Activated CD8-positive, alpha-beta T cell treated with anti-CD3 and anti-CD28 coated beads for 36 hours (primary cell): ENCODE measurements around the gene ZSCAN31. TPM values are rescaled to one million over a fixed set of nuclear protein-coding genes. Genes with fewer than 3 reads are reported as not detected.

Experiments used
- ATAC-seq: fragments of 200-7000 bp; cut with Tn5 transposase; one replicate; pipeline ENCODE4 v1.10.0; 2021; ENCODE audit warnings: mild to moderate bottlenecking, moderate library complexity
- CTCF ChIA-PET: fragments of 350-600 bp; sonication (Branson Sonifier 250); formaldehyde crosslinking; loops from one replicate; lab custom pipeline; 2021; ENCODE audit warnings: antibody characterized with exemption; lab: Charles Lee
- POLR2A ChIA-PET: fragments of 350-600 bp; sonication (Branson Sonifier 250); formaldehyde crosslinking; loops from one replicate; lab custom pipeline; 2021; ENCODE audit warnings: antibody characterized with exemption; lab: Charles Lee
- DNase-seq: peaks from one replicate; pipeline ENCODE4 v3.0.0-alpha.2; 2020
- H3K27ac Mint-ChIP-seq: one replicate; pipeline ENCODE4 v1.8.0; 2021; ENCODE audit warnings: mild to moderate bottlenecking, mixed read lengths
- H3K27me3 Mint-ChIP-seq: one replicate; pipeline ENCODE4 v1.8.0; 2021; ENCODE audit warnings: mixed read lengths
- H3K36me3 Mint-ChIP-seq: one replicate; pipeline ENCODE4 v1.8.0; 2021; ENCODE audit warnings: low read depth, mixed read lengths
- H3K4me1 Mint-ChIP-seq: one replicate; pipeline ENCODE4 v1.8.0; 2021; ENCODE audit warnings: low read depth, mixed read lengths
- H3K4me3 Mint-ChIP-seq: one replicate; pipeline ENCODE4 v1.8.0; 2021; ENCODE audit warnings: mild to moderate bottlenecking, moderate library complexity, mixed read lengths
- H3K9me3 Mint-ChIP-seq: one replicate; pipeline ENCODE4 v1.8.0; 2021; ENCODE audit warnings: mixed read lengths
- CTCF ChIP-seq: fragments of 200-600 bp; IDR thresholded peaks from one replicate; pipeline ENCODE4 v1.8.0; 2022; ENCODE audit warnings: antibody characterized with exemption, mild to moderate bottlenecking
- intact Hi-C: fragments of 100-400 bp; cut with micrococcal nuclease; formaldehyde crosslinking; loops from one replicate; pipeline ENCODE4 v1.10.0; 2022
- total RNA-seq, 2 experiments: library from RNA; stranded (reverse); gene quantifications; one replicate each; pipeline ENCODE4 v1.2.3, GENCODE V29; 2021

ZSCAN31 gene
- total RNA-seq, 2 experiments from 2014 or later = 1.6 to 2.0 TPM

- Mint-ChIP-seq H3K27me3 (no peaks in the 10 kb centered on the region), H3K4me3 (peak overlapping the region; percentile 82), H3K9me3 (no peaks in the 10 kb centered on the region), H3K4me1 (peaks cover 28% of the 10 kb centered on the region), H3K27ac (no peak overlapping the region), H3K36me3 (no peaks in the 10 kb centered on the region)
- intact Hi-C loops = loop anchor here (10.0 kb wide), 2 partner anchors 90 to 450 kb away; partner anchors contain the start of gene ZSCAN26
- DNase-seq (no peak), ATAC-seq (no peak)
- no peak for TF ChIP-seq CTCF
- ChIA-PET POLR2A (interaction anchor here (1.2 to 1.4 kb wide), 2 partner anchors 14 to 17 kb away, joined by 3 to 4 read pairs; no protein-coding TSS in a partner anchor), CTCF (interaction anchor here (0.6 to 3.5 kb wide), 34 partner anchors 12 to 583 kb away, joined by 3 to 19 read pairs (median 4); partner anchors contain the start of genes ZKSCAN4, ZKSCAN8, ZSCAN26 and ZSCAN31)
These were observed 19.0 kb upstream of the ZSCAN31 start for GRCh38 chr6:28354688-28355554.

GRCh38 chr6:28353981-28354676, 18.2 kb upstream of the ZSCAN31 start:
- DNase-seq (no peak), ATAC-seq (no peak)
- peaks cover 31% of the 10 kb centered on the region for H3K4me1 Mint-ChIP-seq
- no peak overlapping the region for H3K27ac Mint-ChIP-seq
- H3K27me3 Mint-ChIP-seq = no peaks in the 10 kb centered on the region
- H3K4me3 Mint-ChIP-seq = no peak overlapping the region
- TF ChIP-seq CTCF = no peak
- POLR2A ChIA-PET = no interaction called here
- intact Hi-C loops = loop anchor here (10.0 kb wide), 2 partner anchors 89 to 449 kb away; partner anchors contain the start of gene ZSCAN26
- no peaks in the 10 kb centered on the region for H3K36me3 Mint-ChIP-seq
- CTCF ChIA-PET = interaction anchor here (0.9 to 3.5 kb wide), 4 partner anchors 102 to 231 kb away, joined by 3 to 18 read pairs (median 6); partner anchors contain the start of genes ZKSCAN4 and ZKSCAN8
- H3K9me3 Mint-ChIP-seq = no peaks in the 10 kb centered on the region

- intact Hi-C loops = loop anchor here (10.0 kb wide), 2 partner anchors 89 to 449 kb away; partner anchors contain the start of gene ZSCAN26
- no peaks in the 10 kb centered on the region for H3K36me3 Mint-ChIP-seq
- TF ChIP-seq CTCF = no peak
- DNase-seq = no peak
- POLR2A ChIA-PET = no interaction called here
- no peak for ATAC-seq
- H3K4me3 Mint-ChIP-seq = no peak overlapping the region
- CTCF ChIA-PET = interaction anchor here (1.2 kb wide), 1 partner anchor 230 kb away, joined by 3 read pairs; no protein-coding TSS in a partner anchor
- H3K27ac Mint-ChIP-seq = no peak overlapping the region
- no peaks in the 10 kb centered on the region for H3K27me3 Mint-ChIP-seq
- peaks cover 31% of the 10 kb centered on the region for H3K4me1 Mint-ChIP-seq
- H3K9me3 Mint-ChIP-seq = no peaks in the 10 kb centered on the region
These were observed 17.4 kb upstream of the ZSCAN31 start for GRCh38 chr6:28353356-28353755.

- ChIA-PET CTCF (no interaction called here), POLR2A (interaction anchor here (1.2 to 1.5 kb wide), 2 partner anchors 16 to 84 kb away, joined by 4 to 5 read pairs; partner anchors contain the start of genes ZSCAN26 and ZSCAN31)
- no peak for TF ChIP-seq CTCF
- DNase-seq = no peak
- Mint-ChIP-seq H3K9me3 (no peaks in the 10 kb centered on the region), H3K27me3 (peaks cover 5% of the 10 kb centered on the region), H3K4me3 (peak overlapping the region; percentile 98), H3K36me3 (no peaks in the 10 kb centered on the region), H3K27ac (no peak overlapping the region), H3K4me1 (peaks cover 31% of the 10 kb centered on the region)
- no peak for ATAC-seq
- intact Hi-C loops = loop anchor here (10.0 kb wide), 2 partner anchors 87 to 447 kb away; partner anchors contain the start of gene ZSCAN26
These were observed 15.6 kb upstream of the ZSCAN31 start for GRCh38 chr6:28351493-28351925.
